NB4 (cell line): ENCODE data around the gene ITGAV.

ENCODE experiments used
- DNase-seq: peaks from one replicate; pipeline ENCODE4 v3.0.0; 2010; ENCODE audit warnings: low read depth
- H3K4me3 ChIP-seq: one replicate; pipeline ENCODE4 v1.5.1; 2011; ENCODE audit warnings: mild to moderate bottlenecking, low read depth, low read length, moderate library complexity
- MAX ChIP-seq: IDR thresholded peaks from 2 replicates; pipeline ENCODE4 v1.6.1; 2011; ENCODE audit warnings: low read depth, low read length
- MYC ChIP-seq: IDR thresholded peaks from 2 replicates; pipeline ENCODE4 v1.6.1; 2011; ENCODE audit warnings: low read depth, low read length
- POLR2A ChIP-seq: IDR thresholded peaks from 2 replicates; pipeline ENCODE4 v1.6.1; 2011; ENCODE audit warnings: mild to moderate bottlenecking; ENCODE audit not compliant: insufficient read length; ENCODE audit errors: extremely low read depth
- TF ChIP-seq, protein P1 (sequence below): IDR thresholded peaks from one replicate; pipeline ENCODE4 v1.5.1; 2012; ENCODE audit warnings: low read depth, low read length

The ITGAV gene

DNA sequence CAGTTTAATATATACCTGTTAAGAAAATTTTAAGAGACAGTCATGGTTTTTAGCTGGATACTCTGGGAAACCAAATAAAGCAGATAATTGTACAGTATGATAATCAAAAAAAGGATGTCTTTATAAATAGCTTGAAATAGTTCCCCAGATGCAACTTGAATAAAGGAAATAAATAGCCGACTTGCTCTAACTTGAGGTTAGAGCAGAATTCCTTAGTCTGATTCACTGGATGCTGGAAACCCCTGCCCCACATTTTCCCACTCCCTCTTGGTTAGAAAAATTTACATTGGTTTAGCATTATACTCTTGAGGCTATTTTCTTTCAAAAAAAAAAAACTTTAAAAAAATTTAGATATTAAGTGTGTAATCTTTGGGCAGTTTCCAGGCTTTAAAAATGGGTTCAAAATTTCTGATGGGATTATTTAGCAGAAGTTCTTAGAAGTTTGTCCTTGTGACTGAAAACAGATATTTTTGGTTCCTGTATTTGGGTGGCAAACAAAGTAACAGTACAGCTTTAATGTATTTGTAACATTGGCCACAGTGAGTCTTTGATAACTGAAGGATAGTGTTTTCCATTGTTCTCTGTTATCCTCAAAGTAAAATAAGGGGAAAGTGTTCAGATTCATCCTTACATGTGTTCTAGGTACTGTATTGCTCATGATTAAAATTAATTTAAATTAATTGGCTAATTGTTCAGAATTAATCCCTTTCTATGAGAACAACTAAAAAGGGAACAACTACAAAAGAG is 39.6 kb downstream of the ITGAV start:
- no peak for DNase-seq
- TF ChIP-seq MYC (no peak), MAX (no peak), POLR2A (no peak)
- TF ChIP-seq, protein P1, sequence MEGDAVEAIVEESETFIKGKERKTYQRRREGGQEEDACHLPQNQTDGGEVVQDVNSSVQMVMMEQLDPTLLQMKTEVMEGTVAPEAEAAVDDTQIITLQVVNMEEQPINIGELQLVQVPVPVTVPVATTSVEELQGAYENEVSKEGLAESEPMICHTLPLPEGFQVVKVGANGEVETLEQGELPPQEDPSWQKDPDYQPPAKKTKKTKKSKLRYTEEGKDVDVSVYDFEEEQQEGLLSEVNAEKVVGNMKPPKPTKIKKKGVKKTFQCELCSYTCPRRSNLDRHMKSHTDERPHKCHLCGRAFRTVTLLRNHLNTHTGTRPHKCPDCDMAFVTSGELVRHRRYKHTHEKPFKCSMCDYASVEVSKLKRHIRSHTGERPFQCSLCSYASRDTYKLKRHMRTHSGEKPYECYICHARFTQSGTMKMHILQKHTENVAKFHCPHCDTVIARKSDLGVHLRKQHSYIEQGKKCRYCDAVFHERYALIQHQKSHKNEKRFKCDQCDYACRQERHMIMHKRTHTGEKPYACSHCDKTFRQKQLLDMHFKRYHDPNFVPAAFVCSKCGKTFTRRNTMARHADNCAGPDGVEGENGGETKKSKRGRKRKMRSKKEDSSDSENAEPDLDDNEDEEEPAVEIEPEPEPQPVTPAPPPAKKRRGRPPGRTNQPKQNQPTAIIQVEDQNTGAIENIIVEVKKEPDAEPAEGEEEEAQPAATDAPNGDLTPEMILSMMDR = no peak
- H3K4me3 ChIP-seq = no peak overlapping the region

GRCh38 chr2:186632417-186632816 is 42.6 kb downstream of the ITGAV start:
- no peak overlapping the region for H3K4me3 ChIP-seq
- no peak for TF ChIP-seq POLR2A
- TF ChIP-seq, protein P1 = no peak
- no peak for DNase-seq

DNA sequence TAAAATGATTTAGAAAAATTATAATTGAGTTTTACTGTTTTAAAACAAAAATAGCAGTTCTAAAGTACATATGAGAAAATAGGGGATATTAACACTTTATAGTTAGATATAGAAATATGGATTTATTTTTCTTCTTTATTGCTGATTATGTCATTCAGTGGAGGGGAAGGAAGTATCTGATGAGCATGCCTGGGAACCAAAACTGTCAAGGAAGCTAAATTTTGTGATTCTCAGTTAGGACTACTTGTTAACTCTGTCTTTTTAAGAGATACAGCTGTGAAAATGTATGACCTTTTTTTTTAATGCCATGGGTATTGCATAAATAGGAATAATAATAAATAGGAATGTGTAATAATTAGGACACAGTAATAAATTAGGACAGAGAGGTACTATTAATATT is 44.8 kb downstream of the ITGAV start:
- no peak for DNase-seq
- no peak overlapping the region for H3K4me3 ChIP-seq

DNA sequence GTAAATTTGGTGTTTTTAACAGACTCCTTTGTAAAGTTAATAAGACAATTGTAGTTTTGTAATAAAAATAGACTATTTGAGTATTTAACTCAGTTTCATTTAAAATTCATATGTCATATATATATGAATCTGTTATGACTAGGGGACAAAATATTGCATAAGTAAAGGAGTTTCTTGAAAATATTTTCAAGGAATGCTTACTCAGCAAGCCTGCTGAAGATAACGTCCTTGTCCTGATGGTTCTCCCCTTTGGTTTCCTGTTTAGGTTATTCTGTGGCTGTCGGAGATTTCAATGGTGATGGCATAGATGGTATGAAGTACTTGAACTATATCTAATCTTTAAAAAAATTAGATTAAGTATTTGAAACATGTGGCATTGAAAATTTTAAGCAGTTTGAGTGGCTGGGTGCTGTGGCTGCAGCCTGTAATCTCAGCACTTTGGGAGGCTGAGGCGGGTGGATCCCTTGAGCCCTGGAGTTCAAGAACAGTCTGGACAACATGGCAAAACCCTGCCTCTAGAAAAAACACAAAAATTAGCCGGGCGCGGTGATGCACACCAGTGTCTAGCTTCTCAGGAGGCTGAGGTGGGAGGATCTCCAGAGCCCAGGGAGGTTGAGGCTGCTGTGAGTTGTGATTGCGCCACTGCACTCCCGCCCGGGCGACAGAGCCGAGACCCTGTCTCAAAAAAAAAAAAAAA is 47.1 kb downstream of the ITGAV start:
- TF ChIP-seq POLR2A = no peak
- TF ChIP-seq, protein P1 = no peak
- TF ChIP-seq MAX = no peak
- TF ChIP-seq MYC = no peak
- no peak overlapping the region for H3K4me3 ChIP-seq
- no peak for DNase-seq

More for the DNA sequence above, 44.8 kb downstream of the ITGAV start:
- no peak for TF ChIP-seq POLR2A
- TF ChIP-seq, protein P1 = no peak
- no peak for TF ChIP-seq MYC
- no peak for TF ChIP-seq MAX

- no peak for TF ChIP-seq MYC
- TF ChIP-seq, protein P1 = no peak
- peak; percentile 11 for DNase-seq
- no peak overlapping the region for H3K4me3 ChIP-seq
Measured at GRCh38 chr2:186637497-186637800, 47.6 kb downstream of the ITGAV start.

- TF ChIP-seq POLR2A (no peak), MYC (no peak), MAX (no peak)
- TF ChIP-seq, protein P1 = no peak
- DNase-seq = no peak
- no peak overlapping the region for H3K4me3 ChIP-seq
Measured at GRCh38 chr2:186639939-186640338, 50.1 kb downstream of the ITGAV start.
